CD4-positive, alpha-beta T cell treated with Interleukin-4 for 4 hours (primary cell): ENCODE data around the gene AKR7A2.

Experiments
- DNase-seq: peaks from one replicate; pipeline ENCODE4 v3.0.0-alpha.2; 2020

AKR7A2 gene

DNA sequence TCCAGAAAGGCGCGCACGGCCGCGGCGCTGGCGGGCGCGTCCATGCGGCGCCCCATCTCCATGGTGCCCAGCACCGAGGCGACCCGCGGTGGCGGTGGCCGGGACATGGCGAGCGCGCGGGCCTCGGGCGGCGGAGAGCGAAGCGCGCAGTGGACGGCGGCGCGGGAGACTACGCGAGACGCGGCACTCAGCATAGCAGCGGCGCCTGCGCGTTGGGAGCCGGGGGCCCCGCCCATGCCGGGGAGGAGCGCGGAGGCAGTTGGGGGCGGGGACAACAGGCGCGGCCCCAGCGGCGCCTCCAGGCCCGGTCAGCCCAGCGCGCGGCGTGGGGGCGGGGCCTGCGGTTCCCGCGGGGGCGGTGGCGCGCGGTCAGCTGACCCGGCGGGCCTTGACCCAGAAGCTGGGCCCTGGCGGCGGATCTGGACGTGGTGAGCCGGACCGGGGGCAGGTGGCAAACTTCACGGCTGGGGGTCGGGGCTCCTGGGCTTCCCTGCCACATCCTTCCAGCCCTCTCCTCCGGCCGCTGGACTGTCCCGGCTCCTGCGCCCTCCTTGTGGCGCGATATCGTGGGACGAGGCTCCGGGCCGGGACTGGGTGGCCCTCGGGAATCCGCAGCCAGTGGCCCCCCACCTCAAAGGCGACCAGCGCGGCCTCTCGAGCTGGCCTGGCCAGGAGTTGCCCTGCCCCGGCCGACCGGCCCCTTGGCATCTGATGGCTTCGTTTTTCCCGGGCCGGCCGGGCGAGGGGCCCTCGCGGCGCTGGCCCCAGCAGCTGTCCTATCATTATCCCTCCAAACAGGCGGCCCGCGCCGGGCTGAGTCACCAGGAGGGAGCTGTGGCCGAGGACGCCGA lies at the start of gene AKR7A2, which contains the start of gene SLC66A1:
Gene AKR7A2 (minus strand): TSS at position 214 of the 851 bp plus-strand sequence. CDS start 20 bp downstream, at position 194.
Gene SLC66A1 (plus strand): TSS at position 396 of the 851 bp plus-strand sequence. CDS start 5,352 bp downstream, outside the sequence.
- peak; percentile 86 for DNase-seq

DNA sequence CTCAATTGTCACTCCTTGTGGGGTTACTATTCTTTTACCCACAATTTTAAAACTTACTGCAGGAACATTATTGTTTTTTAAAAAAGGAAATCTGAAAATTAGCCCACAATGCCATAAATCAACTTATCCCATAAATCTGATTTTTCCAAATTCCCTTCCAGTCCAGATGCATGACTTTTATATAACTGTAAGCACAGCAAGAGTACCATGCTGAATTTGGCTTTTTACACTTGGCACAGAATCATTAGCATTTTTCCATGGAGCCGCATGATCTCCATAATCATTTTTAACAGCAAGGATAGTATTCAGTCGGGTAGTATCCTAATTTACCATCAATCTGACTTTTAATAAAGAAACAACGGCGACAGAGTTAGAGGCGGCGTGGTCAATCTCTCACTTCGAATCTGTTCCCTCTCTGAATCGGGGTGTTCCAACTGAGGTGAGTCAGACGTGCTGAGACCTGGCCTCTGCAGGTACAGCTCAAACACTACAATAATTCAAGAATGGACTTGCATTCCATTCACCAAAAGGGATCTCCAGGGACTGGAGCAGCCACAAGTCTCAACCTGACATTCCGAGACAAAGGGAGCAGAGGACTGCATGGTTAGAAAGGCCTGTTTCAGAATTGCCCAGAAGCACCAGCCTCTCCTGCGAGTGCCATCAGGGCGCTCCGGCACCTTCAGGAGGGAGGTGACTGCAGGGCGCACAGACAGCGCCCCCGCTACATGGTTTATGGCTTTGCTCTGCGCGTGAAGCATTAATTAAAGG lies 49.1 kb upstream of the AKR7A2 start:
- no peak for DNase-seq

GRCh38 chr1:19360432-19360831 lies 48.5 kb upstream of the AKR7A2 start:
- DNase-seq: no peak

DNA sequence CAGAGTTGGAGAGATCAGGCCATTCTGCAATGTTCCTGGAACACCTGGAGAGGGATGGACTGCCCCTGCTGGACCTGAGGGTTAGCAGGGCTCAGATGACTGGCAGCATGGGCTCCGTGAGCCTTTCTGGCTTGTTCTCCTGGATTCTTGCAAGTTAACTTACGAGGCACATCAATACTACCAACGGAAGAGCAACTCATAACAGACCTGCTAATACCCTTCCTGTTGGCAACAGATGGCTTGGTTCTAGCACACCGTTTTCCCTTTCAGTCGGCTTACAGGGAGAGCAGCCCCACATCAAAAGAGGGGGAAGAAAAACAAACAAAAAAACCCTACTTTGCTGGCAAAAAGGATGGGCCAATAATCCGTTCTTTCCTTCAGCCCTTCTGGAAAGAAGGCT lies 48.1 kb upstream of the AKR7A2 start:
- DNase-seq: no peak

DNA sequence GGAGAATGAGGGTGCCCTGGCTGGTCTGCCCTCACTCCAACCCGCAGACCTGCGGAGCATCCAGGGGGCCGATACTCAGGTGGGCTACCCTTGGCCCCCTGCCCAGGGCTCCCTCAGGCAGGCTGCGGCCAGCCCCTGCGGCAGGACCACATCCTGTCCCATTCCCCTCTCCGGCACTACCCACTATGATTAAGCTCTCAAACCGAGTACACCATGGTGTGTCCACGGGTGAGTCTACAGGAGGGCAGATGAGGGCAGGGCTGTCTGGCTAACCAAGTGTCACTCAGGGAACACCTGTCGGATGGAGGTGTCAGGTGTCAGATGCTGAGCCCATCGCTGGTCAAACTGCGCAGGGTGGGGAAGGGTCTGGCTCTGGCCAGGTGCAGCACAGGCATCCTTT lies 47.4 kb upstream of the AKR7A2 start:
- DNase-seq: no peak

GRCh38 chr1:19358710-19359109 lies 46.8 kb upstream of the AKR7A2 start:
- no peak for DNase-seq

DNA sequence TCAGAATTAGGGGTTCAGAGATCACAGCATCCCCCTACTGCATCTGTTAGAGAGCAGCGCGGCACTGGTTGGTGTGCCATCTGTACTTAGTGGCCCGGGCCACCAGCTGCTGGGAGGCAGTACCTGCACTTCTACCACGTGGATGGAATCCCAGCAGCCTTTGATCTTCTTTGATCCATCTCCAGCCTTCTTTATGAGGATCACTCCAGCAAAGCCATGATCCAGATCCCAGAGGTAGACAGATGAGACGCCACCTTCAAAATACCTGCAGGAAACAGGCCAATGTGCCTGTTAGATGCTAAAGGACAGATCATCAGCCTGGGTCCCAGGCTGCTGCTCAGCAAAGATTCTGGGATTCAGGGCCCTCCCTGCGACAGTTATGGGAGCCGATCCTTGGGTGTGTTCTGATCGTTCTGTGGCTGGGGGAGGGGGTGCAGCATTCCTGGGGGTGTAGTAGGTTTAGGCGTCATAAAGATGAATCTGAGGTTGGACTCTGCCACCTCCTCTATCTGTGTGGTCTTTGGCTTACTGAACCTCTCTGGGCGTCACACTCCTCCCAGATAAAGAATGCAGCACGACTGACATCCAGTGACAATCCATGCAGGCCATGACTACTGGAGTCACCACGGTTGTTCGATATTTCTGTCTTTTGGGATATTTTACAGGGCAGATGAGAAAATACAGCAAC lies 45.5 kb upstream of the AKR7A2 start:
- DNase-seq: no peak

- no peak for DNase-seq
Measured at GRCh38 chr1:19356266-19356665, 44.3 kb upstream of the AKR7A2 start.

DNA sequence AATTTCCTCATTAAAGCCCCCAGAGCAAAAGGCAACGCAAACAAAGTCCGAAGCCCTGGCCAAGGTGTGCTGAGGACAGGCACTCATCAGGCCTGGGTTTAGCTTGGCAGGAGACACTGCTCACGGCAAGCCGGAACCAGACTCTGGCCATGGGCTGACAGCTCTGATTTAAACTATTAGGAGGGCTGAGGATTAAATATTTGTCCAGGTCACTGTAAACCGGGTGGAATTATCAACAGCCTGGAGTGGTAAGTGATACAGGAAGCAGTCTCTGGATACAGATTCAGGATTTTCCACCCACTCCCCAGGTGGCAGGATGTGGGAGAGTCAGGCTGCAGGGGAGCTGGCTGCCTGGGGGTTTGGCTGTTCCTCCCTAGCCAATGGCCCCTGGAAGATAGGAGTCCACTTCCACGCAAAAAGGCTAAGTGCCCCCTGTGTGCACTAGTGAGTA lies 42.6 kb upstream of the AKR7A2 start:
- no peak for DNase-seq

DNA sequence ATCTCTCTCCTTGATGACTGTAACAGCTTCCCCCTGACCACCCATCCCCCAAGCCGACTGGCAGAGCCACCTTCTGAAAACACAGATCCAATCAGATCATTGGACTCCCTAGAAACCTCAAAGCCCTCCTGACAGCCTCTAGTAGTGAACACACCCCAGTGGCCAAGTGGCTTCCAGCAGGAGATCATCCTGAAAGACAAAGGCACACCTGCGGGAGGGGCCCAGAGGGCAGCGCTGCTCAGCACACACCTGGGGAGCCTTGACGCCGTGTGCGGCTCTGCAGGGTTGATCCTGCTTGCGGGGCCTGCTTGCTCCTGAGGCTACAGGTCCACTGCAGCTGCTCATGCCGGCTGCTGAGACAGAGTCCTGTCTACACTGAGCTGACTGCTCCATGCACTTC lies 41.7 kb upstream of the AKR7A2 start:
- no peak for DNase-seq

DNA sequence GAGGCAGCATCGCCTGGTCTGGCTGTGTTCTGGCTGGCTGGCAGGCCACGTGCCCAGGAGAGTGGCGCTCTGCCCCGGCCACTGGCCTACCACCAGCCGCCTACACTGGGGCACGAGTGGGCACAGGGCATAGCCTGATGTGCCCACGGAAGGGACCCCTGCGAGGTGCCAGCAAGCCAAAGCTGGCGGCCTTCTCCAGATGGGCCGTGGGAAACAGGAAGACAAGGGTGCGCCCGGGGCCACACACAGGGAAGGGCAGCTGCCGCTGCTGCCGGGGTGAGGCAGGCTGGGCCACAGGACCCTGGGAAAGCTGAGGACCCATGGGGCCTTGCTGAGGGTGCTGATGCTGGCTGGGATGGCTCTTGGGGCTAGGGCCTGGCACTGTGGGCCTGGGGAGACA lies 40.9 kb upstream of the AKR7A2 start:
- DNase-seq: no peak

DNA sequence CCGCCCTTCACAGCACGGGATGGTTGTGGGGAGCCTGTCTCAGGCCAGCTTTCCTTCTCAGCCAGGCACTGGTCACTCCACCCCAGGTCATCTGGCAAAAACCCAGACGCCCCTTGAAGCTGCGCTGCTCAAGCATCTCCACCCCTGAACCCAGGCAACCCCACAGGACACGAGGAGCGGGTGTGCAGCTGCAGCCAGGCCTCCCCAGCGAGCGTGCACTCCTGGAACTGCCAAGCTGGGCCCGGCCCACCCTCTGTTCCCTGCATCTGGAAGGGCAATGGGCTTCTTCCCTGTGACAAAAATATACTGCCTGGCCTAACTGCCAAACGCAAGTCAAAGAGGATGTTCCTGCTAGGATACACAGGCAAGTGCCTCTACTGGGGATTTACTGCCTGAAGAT lies 39.9 kb upstream of the AKR7A2 start:
- DNase-seq: no peak

GRCh38 chr1:19350566-19350965 lies 38.6 kb upstream of the AKR7A2 start:
- no peak for DNase-seq

DNA sequence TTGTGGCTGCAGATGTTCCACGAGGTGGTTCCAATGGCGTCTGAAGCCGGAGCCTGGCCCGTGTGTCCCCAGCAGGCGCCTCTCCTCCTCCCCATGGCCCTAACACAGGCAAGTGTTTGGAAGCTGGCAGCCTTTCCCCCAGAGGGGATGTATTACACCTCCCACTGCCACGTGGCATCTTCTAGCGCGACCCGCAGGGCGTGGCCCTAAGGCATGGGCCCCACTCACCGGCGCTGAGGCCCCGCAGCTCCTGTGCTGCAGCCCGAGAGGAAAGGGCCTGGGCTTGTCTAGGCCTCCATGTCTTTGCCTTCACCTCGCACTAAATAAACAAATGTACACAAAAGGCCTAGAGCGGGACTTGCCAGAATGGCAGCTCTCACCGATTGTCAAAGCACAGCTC lies 38.1 kb upstream of the AKR7A2 start:
- DNase-seq: no peak

- DNase-seq: no peak
Measured at GRCh38 chr1:19348441-19349198, 36.7 kb upstream of the AKR7A2 start.

- DNase-seq: no peak
Measured at GRCh38 chr1:19347533-19348172, 35.7 kb upstream of the AKR7A2 start.

DNA sequence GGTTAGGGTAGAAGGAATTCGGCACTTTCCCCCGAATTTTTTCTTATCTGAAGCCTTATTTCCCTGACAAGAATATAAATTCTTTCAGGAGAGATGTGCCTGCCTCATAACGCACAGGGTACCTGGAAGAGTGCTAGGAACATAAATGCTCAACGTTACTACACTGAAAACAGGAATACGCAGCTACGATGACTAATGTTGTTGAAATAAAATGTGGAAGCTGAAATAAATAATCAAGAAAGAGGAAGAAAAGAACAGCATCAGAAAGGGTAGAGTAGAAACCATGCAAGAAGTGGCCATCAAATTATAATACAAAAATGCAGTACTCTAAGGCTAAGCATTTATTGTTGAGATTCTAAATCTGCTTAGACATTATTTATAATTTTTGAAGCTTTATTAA lies 34.1 kb upstream of the AKR7A2 start:
- no peak for DNase-seq

DNA sequence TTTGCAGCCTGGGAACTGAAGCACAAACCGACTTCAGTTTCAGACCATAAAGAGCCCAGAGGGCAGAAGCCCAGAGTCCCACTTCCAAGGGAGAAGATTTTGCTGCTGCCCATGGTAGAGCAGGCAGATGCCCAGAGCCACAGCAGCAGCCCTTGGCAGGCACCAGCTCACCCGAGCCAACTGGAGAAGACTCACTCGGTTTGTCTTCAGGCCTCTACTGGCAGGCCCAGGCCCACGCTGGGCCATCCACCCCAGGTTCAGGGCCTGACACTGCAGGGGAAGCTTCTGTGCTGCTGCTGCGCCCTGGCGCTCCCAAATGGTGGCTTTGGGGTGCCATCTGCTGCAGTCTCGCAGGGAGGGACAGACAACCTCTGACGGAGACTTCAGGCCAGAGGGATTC lies 33.4 kb upstream of the AKR7A2 start:
- DNase-seq: no peak

GRCh38 chr1:19344831-19345230 lies 32.9 kb upstream of the AKR7A2 start:
- no peak for DNase-seq

DNA sequence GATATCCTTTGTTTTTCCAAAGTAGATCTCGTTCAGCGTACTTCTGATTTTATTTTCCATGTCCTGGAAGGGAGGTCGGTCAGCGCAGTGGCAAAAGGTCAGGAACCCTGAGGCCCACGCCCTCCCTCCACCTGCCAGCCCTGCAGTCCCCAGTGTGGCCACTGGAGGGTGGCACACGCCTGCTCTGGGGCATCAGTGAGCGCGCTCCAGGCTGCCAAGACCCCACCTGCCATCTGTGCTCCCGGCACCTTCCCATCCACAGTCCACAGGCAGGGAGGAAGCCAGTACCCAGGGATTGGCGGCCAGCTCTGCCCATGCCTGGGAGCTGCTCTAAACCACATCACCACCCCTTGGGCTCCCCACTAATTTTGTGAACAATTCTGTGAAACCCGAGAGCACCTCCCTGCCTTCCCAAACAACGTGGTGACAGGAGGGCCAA lies 32.4 kb upstream of the AKR7A2 start:
- DNase-seq: peak; percentile 18

DNA sequence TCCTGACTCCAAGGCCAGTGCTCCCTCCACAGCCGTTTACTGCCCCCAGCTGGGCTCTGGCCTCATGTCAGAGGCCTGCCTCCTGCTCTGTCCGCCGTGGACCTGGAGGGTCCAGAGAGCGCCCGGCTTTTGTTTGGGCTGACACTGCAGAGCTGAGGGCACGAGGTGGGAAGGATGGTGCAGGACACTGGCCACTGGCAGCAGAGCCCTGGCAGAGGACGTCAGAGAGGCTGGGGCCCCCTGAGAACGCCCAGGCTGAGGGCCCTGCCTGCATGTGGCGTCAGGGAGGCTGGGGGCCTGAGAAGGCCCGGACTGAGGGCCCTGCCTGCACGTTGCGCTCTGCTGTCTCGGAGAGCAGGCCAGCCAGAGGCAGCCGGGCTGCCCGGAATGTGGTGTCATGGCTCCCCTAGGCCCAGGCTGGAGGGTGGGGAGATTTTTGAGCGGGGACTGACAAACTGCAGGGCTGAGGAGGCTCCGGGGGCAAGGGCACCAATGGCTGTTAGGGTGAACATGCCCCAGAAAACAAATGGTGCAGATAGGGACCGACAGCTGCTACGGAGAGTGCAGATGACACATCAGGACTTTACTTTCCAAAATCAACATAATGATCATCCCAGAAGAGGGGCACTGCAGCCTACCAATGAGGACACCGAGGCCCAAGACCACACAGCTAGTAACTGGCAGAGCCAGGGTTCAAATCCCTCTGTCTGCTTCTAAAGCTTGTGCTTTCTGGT lies 31.8 kb upstream of the AKR7A2 start:
- no peak for DNase-seq
